Right ventricle myocardium superior (tissue), 1 donor: ENCODE results near the gene GNPTG. TPM values are rescaled to one million over a fixed set of nuclear protein-coding genes. Genes with fewer than 3 reads are reported as not detected.

Source experiments
- ATAC-seq: fragments of 200-7000 bp; cut with Tn5 transposase; one replicate; pipeline ENCODE4 v1.9.1; 2020; ENCODE audit warnings: mild to moderate bottlenecking; ENCODE audit not compliant: poor library complexity
- DNase-seq: peaks from one replicate; pipeline ENCODE4 v3.0.0-alpha.2; 2020
- intact Hi-C: fragments of 100-400 bp; cut with DNase I; formaldehyde crosslinking; loops from one replicate; pipeline ENCODE4 v1.11.2; 2022
- long read RNA-seq: library from polyadenylated mRNA; unstranded; transcript quantifications from one replicate; pipeline ENCODE4 v2.0.0, GENCODE V29; 2021
- total RNA-seq: library from RNA; stranded (reverse); fragmentation: NEBNext Ultra II Directional; extraction: Animal tissue kit (Norgen Biotek cat#: 25700); gene quantifications from one replicate; pipeline ENCODE4 v1.2.1, GENCODE V29; 2021
- donor health status: DM: no; HTN: yes; CAD: no; lungs with severe emphysema.

The GNPTG gene
- 30.3 TPM for total RNA-seq
- long read RNA-seq, transcript GNPTG-201 (11 exons, 1,983 nt) = major isoform, 65 of 92 reads
- long read RNA-seq, partial matches to known transcripts = 15 of 92 reads
- long read RNA-seq, other reads (novel, unspliced or antisense) = 12 of 92 reads

GRCh38 chr16:1351582-1352362 is at the start of gene GNPTG, which contains the start of gene TSR3:
TSS of gene GNPTG (plus strand) at chr16:1351931. CDS start at chr16:1351966, 35 bp downstream.
TSS of gene TSR3 (minus strand) at chr16:1351878. CDS start at chr16:1351804, 74 bp downstream.
- ATAC-seq = peak; percentile 86
- peak; percentile 93 for DNase-seq
- intact Hi-C loops = no loop called here

GRCh38 chr16:1305823-1306222 is 45.9 kb upstream of the GNPTG start:
- intact Hi-C loops = no loop called here
- ATAC-seq (no peak), DNase-seq (no peak)

- DNase-seq (no peak), ATAC-seq (no peak)
- intact Hi-C loops = no loop called here
Observed at GRCh38 chr16:1306334-1306733, 45.4 kb upstream of the GNPTG start.

- intact Hi-C loops = no loop called here
- ATAC-seq = no peak
- no peak for DNase-seq
Observed at GRCh38 chr16:1308036-1308976, 43.4 kb upstream of the GNPTG start.

- intact Hi-C loops = no loop called here
- DNase-seq (peak; percentile 96), ATAC-seq (peak; percentile 88)
Observed at GRCh38 chr16:1308977-1309885, 42.5 kb upstream of the GNPTG start, which contains the start of gene UBE2I. TSS of gene UBE2I (plus strand) at chr16:1309636. CDS start at chr16:1314031, 4,395 bp downstream.

GRCh38 chr16:1309888-1310831 is 41.6 kb upstream of the GNPTG start:
- ATAC-seq (no peak), DNase-seq (peak; percentile 73)
- intact Hi-C loops = no loop called here

GRCh38 chr16:1310832-1311200 is 40.9 kb upstream of the GNPTG start:
- intact Hi-C loops = loop anchor here (1.0 kb wide), 1 partner anchor 20 kb away; no protein-coding TSS in a partner anchor
- no peak for DNase-seq
- no peak for ATAC-seq

- no peak for DNase-seq
- intact Hi-C loops = loop anchor here (1.0 kb wide), 1 partner anchor 20 kb away; no protein-coding TSS in a partner anchor
- no peak for ATAC-seq
Observed at GRCh38 chr16:1311212-1311737, 40.5 kb upstream of the GNPTG start.

GRCh38 chr16:1311738-1312466 is 39.8 kb upstream of the GNPTG start:
- ATAC-seq = peak; percentile 35
- DNase-seq = no peak

GRCh38 chr16:1312467-1312816 is 39.3 kb upstream of the GNPTG start:
- DNase-seq (no peak), ATAC-seq (no peak)
- intact Hi-C loops = no loop called here

More at GRCh38 chr16:1311738-1312466, 39.8 kb upstream of the GNPTG start:
- intact Hi-C loops = loop anchor here (1.0 kb wide), 1 partner anchor 19 kb away; no protein-coding TSS in a partner anchor

GRCh38 chr16:1312903-1313302 is 38.8 kb upstream of the GNPTG start:
- intact Hi-C loops = no loop called here
- no peak for DNase-seq
- ATAC-seq = no peak

GRCh38 chr16:1313721-1314369 is 37.9 kb upstream of the GNPTG start:
- intact Hi-C loops = no loop called here
- DNase-seq (no peak), ATAC-seq (no peak)

GRCh38 chr16:1314399-1315068 is 37.2 kb upstream of the GNPTG start:
- intact Hi-C loops = no loop called here
- ATAC-seq (no peak), DNase-seq (no peak)

GRCh38 chr16:1315081-1316032 is 36.4 kb upstream of the GNPTG start:
- intact Hi-C loops = no loop called here
- DNase-seq (no peak), ATAC-seq (no peak)
